ENCODE measurements around the gene TEKT3.
A peak's percentile ranks its signal among the peaks of the same experiment; 100 is the strongest.

Gene TEKT3

GRCh38 chr17:15290605-15291004, 50.8 kb downstream of the TEKT3 start:
- no peak for DNase-seq

GRCh38 chr17:15289285-15290183, 51.9 kb downstream of the TEKT3 start:
- DNase-seq: no peak

DNA sequence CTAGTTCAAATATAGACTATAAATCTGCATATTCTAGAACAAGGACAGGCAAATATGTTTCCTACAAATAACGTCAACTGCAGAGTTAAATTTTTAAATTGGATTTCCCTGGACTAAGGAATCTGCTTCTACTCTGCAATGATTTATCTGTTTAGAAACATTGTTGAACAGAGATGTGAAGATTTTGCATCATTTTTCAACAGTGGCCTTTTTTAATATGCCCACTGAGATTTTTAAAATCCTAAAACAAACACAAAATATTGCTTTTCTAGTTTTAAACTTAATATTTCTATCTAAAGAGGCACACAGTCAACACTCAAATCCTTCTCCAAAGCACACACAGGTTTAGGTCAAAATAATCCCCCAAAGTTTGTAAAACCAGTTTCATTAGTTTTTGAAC, 52.5 kb downstream of the TEKT3 start:
- DNase-seq: no peak

DNA sequence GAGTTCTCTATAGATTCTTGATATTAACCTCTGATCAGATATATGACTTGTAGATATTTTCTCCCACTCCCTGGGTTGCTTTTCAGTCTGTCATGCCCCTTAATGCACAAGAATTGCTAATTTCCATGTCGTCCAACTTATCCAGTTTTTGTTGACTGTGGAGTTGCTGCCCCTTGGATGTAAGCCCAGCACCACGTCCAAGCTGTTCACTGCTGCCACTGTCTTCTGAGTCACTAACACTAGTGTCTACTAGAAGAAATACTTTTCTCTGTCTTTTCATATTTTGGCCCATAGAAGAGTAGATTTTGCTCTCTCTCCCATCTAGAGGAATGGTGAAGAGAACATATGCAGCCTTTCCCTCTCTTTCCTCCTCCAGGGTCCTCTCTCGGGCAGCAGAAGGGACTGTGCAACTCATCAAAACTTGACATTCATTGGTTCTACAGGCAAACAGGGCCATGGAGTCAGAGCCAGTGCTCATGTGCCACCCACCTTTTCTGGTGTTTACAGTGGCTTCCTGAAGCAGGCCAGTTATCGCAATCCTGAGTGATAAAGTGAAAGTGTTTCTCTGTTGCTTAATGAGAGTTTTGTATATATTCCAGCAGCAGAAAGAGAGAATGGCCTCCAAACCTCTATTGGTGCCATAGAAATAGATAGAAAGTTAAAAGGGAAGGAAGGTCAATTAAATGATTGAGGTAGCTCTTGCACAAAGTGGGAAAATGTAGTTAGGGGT, 53.7 kb downstream of the TEKT3 start:
- no peak for DNase-seq

GRCh38 chr17:15285466-15285865, 55.9 kb downstream of the TEKT3 start:
- DNase-seq: no peak

GRCh38 chr17:15284537-15284936, 56.9 kb downstream of the TEKT3 start:
- DNase-seq: no peak

DNA sequence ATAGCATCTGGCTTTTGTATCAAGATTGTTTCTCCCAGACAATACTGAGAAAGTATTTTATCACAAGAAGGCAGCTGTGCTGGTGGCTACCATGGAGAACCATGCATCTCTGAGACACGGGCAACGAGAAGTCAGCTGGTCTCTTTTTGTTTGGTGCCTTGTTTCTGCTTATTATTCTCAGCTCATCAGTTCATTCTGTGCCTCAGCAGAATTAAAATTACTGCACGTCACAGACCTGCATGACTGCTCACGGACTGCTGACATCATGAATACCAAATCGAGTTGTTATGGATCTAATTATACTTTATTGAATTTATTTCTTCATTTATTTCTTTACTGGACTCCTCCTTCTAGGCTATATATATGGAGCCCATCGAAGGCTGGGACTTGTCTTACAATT, 57.3 kb downstream of the TEKT3 start:
- no peak for DNase-seq

- DNase-seq: no peak
Observed at GRCh38 chr17:15281909-15282308, 59.5 kb downstream of the TEKT3 start.

DNA sequence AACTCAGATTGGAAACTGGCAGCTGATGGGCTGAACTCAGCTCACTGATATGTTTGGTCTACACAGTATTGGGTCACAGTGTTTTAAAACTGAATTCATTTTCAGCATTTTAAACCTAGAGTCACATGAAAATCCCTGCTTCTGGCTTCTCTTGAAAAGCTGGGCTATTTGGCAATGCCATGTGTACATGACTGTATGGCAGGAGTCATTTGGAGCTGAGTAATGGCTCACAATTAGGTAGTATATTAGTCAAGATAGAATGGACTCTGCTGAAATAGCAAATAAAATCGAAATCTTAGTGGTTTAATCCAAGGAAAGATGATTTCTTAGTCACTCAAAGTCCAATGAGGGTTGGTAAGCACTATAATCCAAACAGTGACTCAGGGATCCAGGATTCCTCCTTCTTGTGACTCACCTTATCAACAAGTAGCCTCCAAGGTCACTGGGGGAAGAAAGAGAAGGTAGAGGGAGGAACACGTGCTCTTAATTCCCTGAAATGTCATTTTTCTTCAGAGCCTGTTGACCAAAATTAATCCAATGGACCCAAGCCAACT, 62.4 kb downstream of the TEKT3 start:
- no peak for DNase-seq

GRCh38 chr17:15278380-15278779, 63.0 kb downstream of the TEKT3 start:
- peak; percentile 55 for DNase-seq

DNA sequence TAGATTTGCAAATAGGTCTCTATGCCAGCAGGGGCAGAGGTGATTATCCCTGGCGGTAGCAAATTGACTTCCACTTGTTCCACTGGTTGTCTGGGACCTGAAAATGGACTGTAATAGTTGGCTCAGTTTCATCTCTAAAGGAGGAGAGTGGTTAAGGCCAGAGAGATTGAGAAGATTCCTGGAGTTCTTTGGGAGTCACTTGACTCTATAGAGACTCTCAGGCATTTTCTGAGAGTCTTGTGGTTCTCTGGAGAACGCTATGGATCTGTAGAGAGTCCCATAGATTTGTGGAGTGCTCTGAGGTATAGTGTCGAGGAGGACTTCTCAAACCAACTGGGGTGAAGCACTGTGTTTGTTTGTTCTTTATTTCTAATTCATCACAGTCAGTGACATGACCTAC, 67.4 kb downstream of the TEKT3 start:
- no peak for DNase-seq

GRCh38 chr17:15273141-15273793, 68.1 kb downstream of the TEKT3 start:
- DNase-seq: no peak

DNA sequence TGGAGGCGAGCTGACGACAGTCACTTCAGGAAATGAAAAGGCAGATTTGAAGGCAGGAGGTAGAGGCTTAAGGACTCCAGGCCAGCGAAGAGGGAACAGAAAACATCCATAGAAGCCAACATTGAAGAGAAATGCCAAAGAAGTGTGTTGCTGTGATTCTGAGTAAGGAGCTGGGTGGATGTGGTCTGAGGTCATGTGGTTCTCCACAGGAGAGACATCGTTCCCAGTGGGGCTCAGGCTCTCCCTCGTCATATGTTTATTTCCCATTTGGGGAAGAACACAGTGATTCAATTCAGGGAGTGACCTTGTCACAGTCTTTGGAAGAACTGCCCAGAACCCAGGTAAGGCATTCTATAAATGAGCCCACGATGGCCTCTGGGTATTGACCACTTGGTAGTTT, 69.7 kb downstream of the TEKT3 start:
- DNase-seq: no peak

GRCh38 chr17:15270628-15271381, 70.6 kb downstream of the TEKT3 start:
- no peak for DNase-seq

- no peak for DNase-seq
Observed at GRCh38 chr17:15269780-15270089, 71.7 kb downstream of the TEKT3 start.

GRCh38 chr17:15269087-15269779, 72.2 kb downstream of the TEKT3 start:
- DNase-seq: no peak

DNA sequence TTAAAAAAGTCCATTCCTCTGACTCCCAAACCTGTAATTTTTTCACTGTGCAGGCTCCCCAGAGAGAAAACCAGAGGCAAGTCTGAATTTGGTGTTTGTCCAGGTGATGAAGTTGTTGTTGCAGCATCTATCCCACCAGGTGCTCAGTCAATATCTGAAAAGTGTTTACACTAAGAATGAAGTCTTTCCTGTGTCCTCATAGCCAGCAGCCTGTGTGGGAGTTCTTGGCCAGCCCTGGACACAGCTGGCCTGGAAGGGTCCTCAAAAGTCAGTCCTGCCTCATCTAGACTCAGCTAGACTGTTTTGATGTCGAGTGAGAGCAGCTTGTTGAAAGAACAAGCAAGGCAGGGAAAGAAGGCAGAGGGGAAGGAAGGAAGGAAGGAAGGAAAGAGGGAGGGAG, 72.9 kb downstream of the TEKT3 start:
- no peak for DNase-seq

GRCh38 chr17:15267996-15268395, 73.4 kb downstream of the TEKT3 start:
- no peak for DNase-seq

DNA sequence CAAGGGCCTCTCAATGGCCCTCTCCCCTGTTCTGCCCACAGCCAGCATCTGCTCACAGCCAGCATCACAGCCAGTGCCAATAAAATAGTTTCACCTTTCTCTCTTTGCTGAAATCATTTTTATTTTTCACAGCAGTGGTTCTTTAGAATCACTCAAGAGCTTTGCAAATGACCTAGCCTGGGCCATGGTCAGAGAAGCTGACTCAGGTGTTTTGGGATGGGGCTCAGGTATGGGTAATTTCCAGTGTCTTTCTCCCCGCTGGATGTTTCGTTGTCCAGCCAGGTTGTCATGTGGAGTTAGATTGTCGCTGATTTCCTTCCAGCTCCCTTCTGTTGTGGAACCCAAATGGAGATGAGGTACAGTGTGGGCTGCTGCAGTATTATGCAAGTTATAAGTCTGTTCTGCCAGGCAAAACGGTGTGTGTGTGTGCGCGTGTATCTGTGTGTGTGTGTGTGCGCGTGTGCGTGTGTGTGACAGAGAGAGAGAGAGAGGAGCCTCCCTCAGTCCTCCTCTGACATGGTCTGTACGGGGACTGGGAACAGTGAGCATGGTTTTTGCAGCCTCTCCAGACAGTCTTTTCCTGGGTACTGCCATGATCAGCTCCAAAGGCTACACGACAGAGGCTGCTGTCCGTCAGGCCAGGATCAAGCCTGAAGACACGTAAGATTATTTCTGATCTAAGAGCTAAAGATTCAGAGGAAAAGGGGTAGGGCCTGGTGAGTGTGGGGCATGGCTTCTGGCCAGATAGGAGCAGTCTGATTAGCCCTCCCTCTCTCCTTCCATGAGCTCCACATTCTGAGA, 74.9 kb downstream of the TEKT3 start:
- DNase-seq: no peak

- no peak for DNase-seq
Observed at GRCh38 chr17:15265131-15265530, 76.3 kb downstream of the TEKT3 start, which contains the start of gene PMP22. TSS of gene PMP22 (minus strand) at chr17:15265326. CDS start at chr17:15260727, 4,599 bp downstream.

- no peak for DNase-seq
Observed at GRCh38 chr17:15264542-15264941, 76.9 kb downstream of the TEKT3 start.
